ENCODE data around the gene SECTM1.

Gene SECTM1

DNA sequence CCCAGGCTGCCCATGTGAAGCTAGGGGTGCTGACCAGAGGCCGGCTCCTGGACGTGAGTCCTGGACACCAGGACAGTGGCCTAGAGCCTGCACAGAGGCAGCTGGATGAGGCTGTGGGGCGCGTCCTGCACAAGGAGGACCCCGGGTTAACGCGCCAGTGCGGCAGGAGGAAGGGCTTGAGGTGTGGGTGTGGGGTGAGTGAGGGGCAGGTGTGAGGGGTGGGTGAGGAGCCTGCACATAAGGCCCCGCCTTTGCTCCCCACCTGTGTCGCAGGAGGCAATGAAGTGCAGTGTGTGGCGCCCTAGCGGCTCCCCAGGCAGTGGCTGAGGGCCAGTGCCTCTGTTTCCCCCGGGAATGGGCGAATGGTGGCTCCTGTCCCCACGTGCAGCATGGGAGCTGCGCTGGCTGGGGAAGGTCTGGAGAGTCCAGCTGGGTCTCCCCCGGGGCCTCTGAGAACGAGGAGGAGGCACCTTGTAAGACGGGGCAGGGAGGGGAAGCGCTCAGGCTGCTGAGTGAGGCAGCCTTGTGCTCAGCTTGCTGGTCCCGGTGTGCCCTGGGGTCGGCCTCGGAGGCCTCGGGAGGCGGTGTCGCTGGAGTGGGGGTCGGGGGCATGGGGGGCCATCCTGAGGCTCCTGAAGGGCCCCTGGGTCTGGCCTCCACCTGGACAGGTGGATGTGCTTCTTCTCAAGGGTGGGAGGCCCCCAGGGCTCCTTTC lies 19.4 kb downstream of the SECTM1 start:
- no peak for DNase-seq

GRCh38 chr17:82313195-82314011 lies 20.2 kb downstream of the SECTM1 start:
- DNase-seq, result no peak

- no peak for DNase-seq
Observed at GRCh38 chr17:82311971-82312370, 21.6 kb downstream of the SECTM1 start.

DNA sequence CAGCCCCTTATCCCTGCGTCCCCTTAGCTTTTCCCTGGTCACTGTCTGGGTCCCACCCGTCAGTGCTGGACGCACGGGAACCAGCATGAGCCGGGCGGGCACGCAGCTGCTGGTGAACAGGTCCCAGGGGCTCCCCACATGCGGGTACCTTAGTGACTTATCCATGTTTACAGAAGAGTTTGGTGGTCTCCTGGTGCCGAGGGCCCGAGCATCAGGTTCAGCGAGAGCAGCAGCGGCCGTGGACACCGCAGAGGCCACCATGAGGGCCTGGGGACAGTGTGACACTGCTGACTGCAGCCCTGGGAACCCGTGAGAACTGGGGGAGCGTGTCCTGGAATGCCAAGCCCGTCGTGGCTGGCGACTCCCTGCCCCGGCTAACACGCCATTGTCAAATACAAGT lies 22.7 kb downstream of the SECTM1 start:
- DNase-seq, result no peak

DNA sequence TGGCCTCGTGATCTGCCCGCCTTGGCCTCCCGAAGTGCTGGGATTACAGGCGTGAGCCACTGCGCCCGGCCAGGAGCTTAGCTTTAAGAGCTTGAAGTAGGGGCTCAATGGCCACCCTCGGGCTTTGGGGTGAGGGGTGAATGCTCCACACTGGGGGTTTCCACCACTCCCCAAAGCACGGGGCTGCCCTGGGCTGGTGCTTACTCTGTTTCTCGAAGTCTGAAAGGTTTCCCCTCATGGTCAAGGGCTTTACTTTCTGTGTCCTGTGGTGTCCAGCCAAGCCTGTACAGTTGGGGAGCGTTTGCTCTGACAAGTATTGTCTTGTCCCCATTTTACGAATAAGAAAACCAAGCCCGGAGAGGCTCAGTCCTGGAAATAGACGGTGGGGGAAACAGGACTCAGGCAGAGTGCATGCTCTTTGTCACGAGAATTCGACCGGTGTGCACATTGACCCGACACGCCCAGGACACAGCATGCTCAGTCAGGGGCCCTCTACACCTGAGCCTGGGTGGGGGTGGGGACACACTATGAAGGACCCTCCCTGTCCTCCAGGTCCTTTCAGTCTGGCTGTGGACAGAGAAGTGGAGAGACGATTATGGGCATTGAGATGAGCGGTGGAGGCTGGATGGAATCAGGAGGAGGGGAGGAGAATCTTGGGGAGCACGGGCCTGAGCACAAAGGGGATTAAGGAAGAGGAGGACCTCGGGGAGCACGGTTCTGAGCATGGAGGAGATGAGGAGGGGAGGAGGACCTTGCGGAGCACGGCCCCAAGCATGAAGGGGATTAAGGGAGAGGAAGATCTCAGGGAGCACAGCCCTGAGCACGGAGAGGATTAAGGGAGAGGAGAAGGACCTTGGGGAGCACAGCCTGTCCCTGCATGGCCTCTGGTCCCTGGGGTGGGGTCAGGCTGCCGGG lies 23.7 kb downstream of the SECTM1 start:
- DNase-seq, result no peak

GRCh38 chr17:82305727-82306300 lies 27.8 kb downstream of the SECTM1 start:
- no peak for DNase-seq

DNA sequence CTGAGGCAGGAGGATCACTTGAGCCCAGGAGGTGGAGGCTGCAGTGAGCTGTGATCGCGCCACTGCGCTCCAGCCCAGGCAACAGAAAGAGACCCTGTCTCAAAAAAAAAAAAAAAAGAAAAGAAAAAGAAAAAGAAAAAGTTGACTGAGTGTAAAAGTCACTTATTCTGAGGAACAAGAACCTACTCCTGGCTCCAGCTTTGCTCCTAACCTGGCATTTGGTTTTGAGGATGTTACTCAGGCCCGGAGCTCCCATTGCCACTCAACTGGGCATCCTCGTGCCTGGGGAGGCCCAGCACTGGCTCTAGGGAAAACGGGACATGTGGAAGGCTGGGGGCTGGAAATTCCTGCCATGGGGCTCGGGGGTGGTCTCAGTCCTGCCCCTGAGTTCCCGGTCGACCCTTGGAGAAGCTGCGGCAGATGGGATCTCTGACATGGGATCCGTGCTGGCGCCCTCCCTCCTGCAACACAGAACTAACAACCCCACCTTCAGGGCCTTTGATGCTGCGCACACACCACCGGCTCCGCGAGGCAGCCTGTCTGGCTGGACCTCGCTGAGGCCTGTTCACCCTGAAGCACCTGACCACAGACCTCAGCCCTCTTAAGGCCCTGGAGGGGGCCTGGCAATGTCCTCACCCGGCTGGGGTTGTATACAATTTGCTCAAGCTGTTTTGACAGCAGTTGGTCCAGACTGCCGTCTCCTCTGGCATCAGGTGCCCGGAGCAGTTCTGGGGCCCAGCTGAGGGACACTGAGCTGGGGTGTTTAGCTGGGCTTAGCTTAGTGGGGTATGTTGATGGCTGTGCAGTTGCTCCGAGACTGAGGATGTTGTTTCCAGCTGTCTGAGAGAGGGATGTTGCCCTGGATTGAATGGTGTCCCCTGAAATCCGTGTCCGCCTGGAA lies 28.5 kb downstream of the SECTM1 start:
- DNase-seq, result no peak

DNA sequence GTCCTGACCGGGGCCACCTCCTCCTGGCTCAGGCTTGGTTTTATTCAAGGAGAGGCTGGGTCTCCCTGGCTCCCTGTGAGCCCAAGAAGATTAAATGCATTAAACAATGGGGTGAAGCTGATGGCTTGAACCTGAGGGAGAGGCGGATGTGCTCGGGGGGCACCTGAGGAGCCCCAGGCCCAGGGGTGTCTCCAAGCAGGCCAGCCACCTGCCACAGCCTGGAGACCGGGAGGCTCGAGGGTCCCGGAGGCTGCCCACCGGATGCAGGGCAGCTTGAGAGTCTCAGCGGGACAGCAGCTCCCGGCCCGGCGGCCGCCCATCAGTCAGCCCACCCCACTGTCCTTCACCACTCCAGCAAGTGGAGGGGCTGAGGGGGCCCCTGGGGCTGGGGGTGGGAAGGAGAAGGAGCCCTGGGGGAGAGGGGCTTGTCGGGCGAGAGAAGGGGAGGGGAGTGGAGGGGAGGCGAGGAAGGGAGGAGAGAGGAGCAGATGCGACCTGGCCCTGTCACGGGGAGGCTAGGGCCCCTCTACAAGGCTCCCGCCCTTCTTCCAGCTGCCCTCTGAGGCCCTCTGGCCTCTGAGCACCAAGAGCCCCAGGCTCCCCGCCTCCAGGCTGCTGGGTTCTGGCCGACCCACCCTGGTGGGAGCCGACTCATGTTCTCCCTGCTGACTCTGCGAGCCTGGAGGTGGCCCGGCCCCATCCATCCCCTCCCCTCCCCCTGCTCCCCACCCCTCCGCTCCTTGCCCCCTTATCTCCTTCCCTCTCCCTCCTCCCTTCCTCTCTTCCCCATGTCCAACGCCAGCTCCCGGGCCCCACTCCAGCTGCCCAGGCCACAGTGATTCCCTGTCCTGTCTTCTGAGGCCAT lies 29.4 kb downstream of the SECTM1 start:
- no peak for DNase-seq

DNA sequence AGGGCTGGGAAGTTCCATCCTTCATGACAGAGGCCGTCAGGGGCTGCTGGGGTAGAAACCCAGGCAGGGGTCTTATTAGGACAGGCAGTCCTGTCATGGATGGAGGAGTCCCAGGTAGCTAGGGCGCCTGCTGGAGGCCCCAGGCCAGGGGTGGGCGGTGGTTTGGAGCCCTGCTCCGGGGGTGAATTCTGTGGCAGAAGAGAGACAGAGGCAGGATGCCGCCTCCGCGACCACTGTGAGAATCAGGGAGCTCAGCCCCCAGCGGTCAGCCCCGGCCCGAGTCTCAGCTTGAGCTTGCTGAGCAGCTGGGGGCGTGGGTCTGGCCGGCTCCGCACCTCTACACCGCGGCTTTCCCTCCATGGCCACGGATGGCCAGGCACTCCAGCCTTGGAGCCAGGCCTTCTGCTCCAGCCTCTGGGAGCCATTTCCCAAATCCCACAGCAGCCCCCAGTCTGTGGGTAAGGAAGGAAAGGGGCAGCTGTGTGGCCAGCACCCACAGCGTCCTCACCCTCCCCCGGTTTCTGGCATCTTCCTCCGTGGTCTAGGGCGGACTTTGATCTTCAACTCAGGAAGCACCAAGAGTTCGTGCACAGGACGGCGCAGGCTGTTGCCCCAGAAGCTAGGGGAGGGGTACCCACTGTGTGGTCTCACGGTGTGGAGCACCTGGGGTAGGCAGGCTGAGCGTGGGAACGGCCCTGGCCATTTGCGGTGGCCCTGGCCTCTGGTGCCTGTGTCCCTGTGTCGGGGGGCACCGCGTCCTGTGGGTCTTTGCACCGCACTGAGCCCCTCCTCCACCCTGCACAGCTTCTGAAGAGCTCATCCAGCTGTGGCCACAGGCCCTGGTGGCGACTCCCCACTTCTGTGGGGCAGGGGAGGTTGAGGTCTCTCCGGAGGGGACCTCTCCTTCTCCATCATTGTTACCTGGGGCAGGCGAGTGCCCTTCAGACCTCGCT lies 30.3 kb downstream of the SECTM1 start:
- peak in 1 of 2 donors; percentile 31 for DNase-seq

- no peak for DNase-seq
Observed at GRCh38 chr17:82302568-82302963, 31.0 kb downstream of the SECTM1 start.

DNA sequence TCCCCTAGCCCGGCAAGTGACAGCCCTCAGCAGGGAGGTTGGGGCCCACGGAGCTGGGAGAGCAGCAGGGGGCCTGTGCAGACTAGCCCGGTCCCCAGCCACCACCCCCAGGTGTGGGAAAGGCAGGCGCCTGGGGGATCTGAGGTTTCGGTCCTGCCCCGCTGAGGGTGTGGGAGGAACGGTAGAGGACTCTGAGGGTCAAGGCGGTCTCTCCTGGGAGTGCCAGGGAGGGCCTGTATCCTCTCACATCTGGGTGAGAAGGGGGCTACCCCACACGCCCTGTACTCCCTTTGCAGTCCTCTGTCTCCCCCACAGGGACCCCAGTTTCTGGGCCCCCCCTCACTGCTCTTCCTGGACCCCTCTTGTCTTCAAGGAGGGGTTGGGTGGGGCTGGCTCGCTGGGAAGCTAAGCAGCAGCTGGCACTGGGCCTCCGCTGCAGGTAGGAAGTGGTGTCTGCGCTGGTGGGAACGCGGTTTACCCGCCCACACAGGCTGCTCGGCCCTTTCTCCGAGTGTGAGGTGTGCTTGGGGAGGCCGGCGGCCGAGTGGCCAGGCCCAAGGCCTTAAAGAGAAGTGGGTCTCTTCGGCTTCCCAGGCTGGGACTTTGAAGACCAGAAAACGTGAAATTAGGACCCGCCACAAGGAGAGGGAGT lies 31.5 kb downstream of the SECTM1 start:
- peak; percentile 47 to 56 for DNase-seq

DNA sequence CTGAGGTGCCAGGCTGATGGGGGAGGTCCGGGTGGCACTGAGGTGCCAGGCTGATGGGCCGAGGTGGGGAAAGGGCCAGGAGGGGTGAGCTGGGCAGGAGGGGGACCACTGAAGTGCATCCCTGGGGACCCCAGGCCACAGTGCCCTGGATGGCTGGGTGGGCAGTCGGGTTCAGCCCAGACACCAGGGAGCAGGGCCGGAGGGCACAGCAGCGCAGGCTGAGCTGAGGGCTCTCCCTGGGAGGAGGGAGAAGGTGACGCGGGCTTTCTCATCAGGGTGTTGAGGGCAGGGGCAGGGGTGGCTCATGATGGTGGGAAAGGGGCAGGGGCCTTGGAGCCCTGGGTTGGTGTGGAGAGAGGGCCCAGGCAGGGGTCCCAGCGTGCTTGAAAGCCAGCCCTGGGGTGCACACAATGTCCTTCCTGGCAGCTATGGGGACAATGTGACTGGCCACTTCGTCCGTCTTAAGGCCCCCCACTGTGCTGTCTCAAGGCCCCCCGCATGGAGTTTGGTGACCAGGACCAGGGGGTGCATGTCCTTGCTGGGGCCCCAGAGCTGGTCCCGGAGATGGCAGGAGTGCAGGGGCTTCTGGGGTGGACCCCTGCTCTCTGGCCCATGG lies 32.2 kb downstream of the SECTM1 start:
- no peak for DNase-seq

DNA sequence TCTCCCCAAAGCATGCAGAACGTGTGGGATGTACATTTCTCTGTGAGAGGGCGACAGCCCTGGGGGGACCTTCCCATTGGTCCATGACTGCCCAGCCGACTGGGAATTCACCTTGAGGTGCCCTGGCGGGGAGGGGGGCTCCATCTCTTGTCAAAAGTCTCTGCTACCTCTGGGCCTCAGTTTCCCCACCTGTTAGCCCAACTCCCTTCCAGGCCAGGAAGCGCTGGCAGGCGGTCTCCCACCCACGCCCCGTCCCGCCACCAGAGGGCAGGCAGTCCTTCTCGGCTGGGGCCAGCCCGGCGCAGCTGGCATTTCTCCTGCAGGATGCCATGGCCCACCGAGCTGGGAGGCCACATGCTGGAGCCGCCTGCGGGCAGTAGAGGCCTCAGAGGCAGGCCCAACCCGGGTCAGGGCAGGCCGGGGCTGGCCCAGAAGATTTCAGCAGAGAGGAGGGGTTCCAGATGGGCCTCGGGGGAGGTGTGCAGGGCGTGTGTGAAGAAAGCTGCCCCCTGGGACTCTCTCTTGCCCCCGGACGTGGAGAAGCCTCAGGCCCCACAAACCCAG lies 32.8 kb downstream of the SECTM1 start:
- DNase-seq, result peak; percentile 68 to 71

GRCh38 chr17:82300228-82300627 lies 33.3 kb downstream of the SECTM1 start:
- DNase-seq, result no peak

DNA sequence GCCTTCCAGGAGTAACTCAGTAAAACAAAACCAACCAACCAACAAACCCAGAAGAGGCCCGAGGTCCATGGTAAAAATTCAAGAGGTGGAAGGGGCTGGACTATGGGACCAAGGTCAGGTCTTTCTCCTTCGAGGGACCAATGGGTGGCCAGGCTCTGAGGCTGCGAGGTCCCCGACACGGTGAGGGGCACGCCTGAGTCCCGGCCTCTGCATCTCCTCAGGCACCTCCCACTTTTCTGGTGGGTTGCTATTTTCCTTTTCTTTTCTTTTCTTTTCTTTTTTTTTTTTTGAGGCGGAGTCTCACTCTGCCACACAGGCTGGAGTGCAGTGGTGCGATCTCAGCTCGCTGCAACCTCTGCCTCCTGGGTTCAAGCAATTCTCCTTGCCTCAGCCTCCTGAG lies 34.1 kb downstream of the SECTM1 start:
- no peak for DNase-seq

- no peak for DNase-seq
Observed at GRCh38 chr17:82298538-82299421, 34.8 kb downstream of the SECTM1 start.
